ENCODE results near the gene KDM4C. TPM values are rescaled to one million over a fixed set of nuclear protein-coding genes. Genes with fewer than 3 reads are reported as not detected.

The KDM4C gene
- total and polyA plus RNA-seq, 2 of the 4 experiments (the other 2 are of a cell fraction): 11.8 to 23.8 TPM

- H3K36me3 ChIP-seq (ENCODE audit: control insufficient read depth, insufficient read depth, low read length): peaks cover 1% of the 10 kb centered on the region; the same call in 1 of the 2 replicates
- H2AK9ac ChIP-seq (replicated peaks; ENCODE audit: low read depth, low read length, poor library complexity): no peak overlapping the region
- H4K8ac ChIP-seq (ENCODE audit: low read depth in 2 of 2, low read length in 2 of 2): no peak overlapping the region
- no peak overlapping the region for H3K4ac ChIP-seq (ENCODE audit: low read depth, low read length)
- intact Hi-C loops (cut with micrococcal nuclease): no loop called here
- no peak overlapping the region for H3K4me3 ChIP-seq (ENCODE audit: insufficient read depth, low read depth, low read length)
- dilution Hi-C loops (cut with HindIII; ENCODE audit: low sequenced_read_pairs, unreplicated experiment): no loop called here
- no peak overlapping the region for H4K91ac ChIP-seq (ENCODE audit: insufficient read depth, low read depth, low read length)
- no CpG with 5 or more reads among the region's 3 CpGs for WGBS, 2 experiments (ENCODE audit: extremely low coverage in 2 of 2, insufficient read length in 1 of 2)
- no peak overlapping the region for H2BK15ac ChIP-seq (ENCODE audit: low read depth, low read length)
- H3K27ac ChIP-seq (ENCODE audit: insufficient read depth, low read length): no peak overlapping the region
- H2AFZ ChIP-seq (replicated peaks; ENCODE audit: low read length, poor library complexity): no peak overlapping the region
- H3K4me1 ChIP-seq (ENCODE audit: control insufficient read depth, insufficient read depth, low read length): peaks cover 3% of the 10 kb centered on the region; the same call in 1 of the 2 replicates
- no peaks in the 10 kb centered on the region for H3K27me3 ChIP-seq (ENCODE audit: control insufficient read depth, insufficient read depth, low read length)
- H3K18ac ChIP-seq (ENCODE audit: low read depth, low read length): no peak overlapping the region
- ATAC-seq (ENCODE audit: low read depth) (no peak), DNase-seq (no peak)
- no peak overlapping the region for H2BK5ac ChIP-seq (ENCODE audit: low read depth, low read length, poor library complexity, severe bottlenecking)
- no peak overlapping the region for H3K4me2 ChIP-seq (ENCODE audit: low read depth, low read length)
- no peak overlapping the region for H2AK5ac ChIP-seq (ENCODE audit: low read depth, low read length)
- H3K56ac ChIP-seq (ENCODE audit: extremely low read depth, insufficient read depth, low read length): no peak overlapping the region
- H4K5ac ChIP-seq (ENCODE audit: low read depth, low read length): no peak overlapping the region
- peaks cover 11 to 25% of the 10 kb centered on the region in 2 experiments for H3K79me1 ChIP-seq (ENCODE audit: low read depth in 1 of 2, low read length in 2 of 2)
- no peak overlapping the region for H3K23ac ChIP-seq (ENCODE audit: low read depth, low read length)
- TF ChIP-seq POLR2A (IDR thresholded peaks at IDR 0.05; ENCODE audit: low read depth, low read length): no peak
- TF ChIP-seq CEBPB (IDR thresholded peaks at IDR 0.05; ENCODE audit: low read depth, low read length): no peak
- no peak for TF ChIP-seq RCOR1 (IDR thresholded peaks at IDR 0.05; ENCODE audit: insufficient replicate concordance, low read length)
- TF ChIP-seq RAD21 (IDR thresholded peaks at IDR 0.05; ENCODE audit: low read length): no peak
- no peak for TF ChIP-seq MXI1 (IDR thresholded peaks at IDR 0.05; ENCODE audit: borderline replicate concordance, low read depth, low read length)
- no peak for TF ChIP-seq CHD1 (IDR thresholded peaks at IDR 0.05; ENCODE audit: low read depth, low read length)
- no peak for TF ChIP-seq BHLHE40 (IDR thresholded peaks at IDR 0.05; ENCODE audit: low read depth, low read length)
- no peak for TF ChIP-seq MAZ (IDR thresholded peaks at IDR 0.05; ENCODE audit: borderline replicate concordance, low read depth, low read length)
- TF ChIP-seq RFX5 (IDR thresholded peaks at IDR 0.05; ENCODE audit: low read depth, low read length): no peak
- no peak for TF ChIP-seq SMC3 (IDR thresholded peaks at IDR 0.05; ENCODE audit: low read depth, low read length)
- TF ChIP-seq CTCF (conservative IDR thresholded peaks at IDR 0.05; ENCODE audit: low read depth, low read length): no peak
- TF ChIP-seq USF2 (IDR thresholded peaks at IDR 0.05; ENCODE audit: low read depth, low read length): no peak
- TF ChIP-seq ELK1 (IDR thresholded peaks at IDR 0.05; ENCODE audit: borderline replicate concordance, low read depth, low read length): no peak
- TF ChIP-seq FOS (IDR thresholded peaks at IDR 0.05; ENCODE audit: low read depth, low read length): no peak
- TF ChIP-seq MAFK (IDR thresholded peaks at IDR 0.05; ENCODE audit: low read depth, low read length): no peak
- TF ChIP-seq NFE2L2 (IDR thresholded peaks at IDR 0.05; ENCODE audit: low read depth, low read length): no peak
- no peak overlapping the region for H3K9ac ChIP-seq (ENCODE audit: low read depth, low read length)
- no peak overlapping the region for H3K14ac ChIP-seq (replicated peaks; ENCODE audit: low read depth, low read length)
- ChIA-PET POLR2A (ENCODE audit: unreplicated experiment) (no interaction called here), CTCF (interaction anchor here (0.7 kb wide), 1 partner anchor 20 kb away, joined by 3 read pairs; no protein-coding TSS in a partner anchor)
- no peaks in the 10 kb centered on the region; the same call in 1 of the 2 replicates for H4K20me1 ChIP-seq (ENCODE audit: insufficient read depth, low read length)
- no peaks in the 10 kb centered on the region for H3K9me3 ChIP-seq (ENCODE audit: control insufficient read depth, insufficient read depth, low read length)
- H3K9me1 ChIP-seq (ENCODE audit: insufficient read depth, low read length): no peaks in the 10 kb centered on the region
- H2BK20ac ChIP-seq (ENCODE audit: low read depth, low read length): no peak overlapping the region
- BruUV-seq (replicated peaks): no TSS peak
- no peak overlapping the region for H2BK120ac ChIP-seq (ENCODE audit: low read depth, low read length)
- in situ Hi-C loops (cut with MboI; ENCODE audit: low sequenced_read_pairs): no loop called here
Observed at GRCh38 chr9:6793203-6793602, 35.4 kb downstream of the KDM4C start.
